GM12872 (cell line): ENCODE data around the gene MYO18B.

Experiments used
- CTCF ChIP-seq: IDR thresholded peaks from 3 replicates; pipeline ENCODE4 v1.5.1; 2011; ENCODE audit warnings: low read depth, mild to moderate bottlenecking, low read length, moderate library complexity; ENCODE audit not compliant: insufficient read depth

The MYO18B gene

GRCh38 chr22:25969286-25969685 lies 227.3 kb downstream of the MYO18B start:
- TF ChIP-seq CTCF: no peak

GRCh38 chr22:25969901-25970300 lies 227.9 kb downstream of the MYO18B start:
- TF ChIP-seq CTCF: no peak

GRCh38 chr22:25970374-25970911 lies 228.5 kb downstream of the MYO18B start:
- TF ChIP-seq CTCF: no peak

GRCh38 chr22:25970999-25971811 lies 229.2 kb downstream of the MYO18B start:
- TF ChIP-seq CTCF: no peak

GRCh38 chr22:25972397-25972796 lies 230.4 kb downstream of the MYO18B start:
- no peak for TF ChIP-seq CTCF

GRCh38 chr22:25976356-25976755 lies 234.4 kb downstream of the MYO18B start:
- no peak for TF ChIP-seq CTCF

GRCh38 chr22:25979968-25980367 lies 238.0 kb downstream of the MYO18B start:
- TF ChIP-seq CTCF: no peak
